Neuronal stem cell (in vitro differentiated cells): Measurements from ENCODE around the gene DUOX2.
"Not testable (repeated sequence)": the region's sequence is repeated elsewhere in the genome, so short reads cannot be mapped to it uniquely, and the experiment has no call there.

Experiments
- DNase-seq: peaks from one replicate; pipeline ENCODE4 v3.0.0-alpha.2; 2013; ENCODE audit warnings: low spot score
- H2AFZ ChIP-seq: one replicate; pipeline ENCODE4 v1.6.1; 2013; ENCODE audit warnings: mild to moderate bottlenecking, low read length, inconsistent platforms
- H2AK5ac ChIP-seq: 2 replicates; pipeline ENCODE4 v1.6.1; 2013; ENCODE audit warnings: low read depth, mild to moderate bottlenecking, inconsistent platforms, low read length, moderate library complexity, mixed read lengths
- H2BK120ac ChIP-seq: 2 replicates; pipeline ENCODE4 v1.6.1; 2013; ENCODE audit warnings: low read depth, mild to moderate bottlenecking, inconsistent platforms, low read length, moderate library complexity, mixed read lengths
- H2BK12ac ChIP-seq: one replicate; pipeline ENCODE4 v1.6.1; 2013; ENCODE audit warnings: low read length, inconsistent platforms
- H2BK15ac ChIP-seq: 2 replicates; pipeline ENCODE4 v1.6.1; 2013; ENCODE audit warnings: mild to moderate bottlenecking, low read length, inconsistent platforms, mixed read lengths
- H2BK5ac ChIP-seq: one replicate; pipeline ENCODE4 v1.6.1; 2013; ENCODE audit warnings: inconsistent platforms, mild to moderate bottlenecking, low read length, moderate library complexity
- H3K14ac ChIP-seq: one replicate; pipeline ENCODE4 v1.6.1; 2013; ENCODE audit warnings: low read length, inconsistent platforms
- H3K18ac ChIP-seq: 2 replicates; pipeline ENCODE4 v1.6.1; 2013; ENCODE audit warnings: low read length, inconsistent platforms
- H3K23ac ChIP-seq: 2 replicates; pipeline ENCODE4 v1.6.1; 2013; ENCODE audit warnings: low read depth, mild to moderate bottlenecking, mixed read lengths, low read length, inconsistent platforms; ENCODE audit not compliant: poor library complexity
- H3K27ac ChIP-seq: replicated peaks from 3 replicates; pipeline ENCODE4 v1.5.1; 2013; ENCODE audit warnings: low read length, inconsistent platforms
- H3K27me3 ChIP-seq, 3 experiments: 2 replicates each; pipeline ENCODE4 v1.6.1; 2013; ENCODE audit warnings: low read length in 3 of 3, mild to moderate bottlenecking in 2 of 3, inconsistent platforms in 1 of 3, low read depth in 1 of 3, mixed read lengths in 1 of 3, moderate library complexity in 1 of 3; ENCODE audit not compliant: control insufficient read depth in 3 of 3, insufficient read depth in 3 of 3
- H3K36me3 ChIP-seq, 2 donors: replicated peaks in 1 of 2; 2 replicates each; pipeline ENCODE4 v1.6.1; 2013; ENCODE audit warnings: low read length in 2 of 2; ENCODE audit not compliant: control insufficient read depth in 2 of 2, insufficient read depth in 2 of 2
- H3K4ac ChIP-seq: 2 replicates; pipeline ENCODE4 v1.6.1; 2013; ENCODE audit warnings: inconsistent platforms, mild to moderate bottlenecking, low read length, moderate library complexity
- H3K4me1 ChIP-seq, 2 donors: 1 replicate in 1 of 2; 2 replicates in 1 of 2; pipeline ENCODE4 v1.6.1; 2013; ENCODE audit warnings: low read length in 2 of 2, low read depth in 1 of 2; ENCODE audit not compliant: control insufficient read depth in 2 of 2, insufficient read depth in 1 of 2
- H3K4me2 ChIP-seq: one replicate; pipeline ENCODE4 v1.6.1; 2013; ENCODE audit warnings: mild to moderate bottlenecking, low read length, inconsistent platforms; ENCODE audit not compliant: insufficient read depth, poor library complexity, severe bottlenecking
- H3K4me3 ChIP-seq, 2 donors: 2 replicates each; pipeline ENCODE4 v1.5.1; 2013; ENCODE audit warnings: low read length in 2 of 2, mild to moderate bottlenecking in 2 of 2, inconsistent platforms in 1 of 2, moderate library complexity in 1 of 2
- H3K79me1 ChIP-seq: one replicate; pipeline ENCODE4 v1.6.1; 2013; ENCODE audit warnings: low read depth, mild to moderate bottlenecking, inconsistent platforms, low read length, moderate library complexity
- H3K9ac ChIP-seq: one replicate; pipeline ENCODE4 v1.6.1; 2013; ENCODE audit warnings: mild to moderate bottlenecking, low read depth, low read length, inconsistent platforms; ENCODE audit not compliant: poor library complexity
- H3K9me3 ChIP-seq, 2 donors: replicated peaks in 1 of 2; 2 replicates each; pipeline versions ENCODE3 to v1.6.1; 2013; ENCODE audit warnings: low read length in 2 of 2, mild to moderate bottlenecking in 2 of 2, inconsistent platforms in 1 of 2, low read depth in 1 of 2, mixed read lengths in 1 of 2, moderate library complexity in 1 of 2; ENCODE audit not compliant: control insufficient read depth in 2 of 2, insufficient read depth in 1 of 2
- H4K8ac ChIP-seq: one replicate; pipeline ENCODE4 v1.6.1; 2013; ENCODE audit warnings: low read depth, mild to moderate bottlenecking, inconsistent platforms, low read length, moderate library complexity
- H4K91ac ChIP-seq: one replicate; pipeline ENCODE4 v1.6.1; 2013; ENCODE audit warnings: low read length, low read depth, mild to moderate bottlenecking, inconsistent platforms; ENCODE audit not compliant: poor library complexity
- WGBS, 2 donors: extraction: QIAGEN DNeasy Blood & Tissue Kit; methylation state at CpG; one replicate each; pipeline ENCODE4 v1.1.7; 2013; ENCODE audit warnings: missing lambda C conversion rate in 2 of 2, mixed read lengths in 1 of 2; ENCODE audit not compliant: insufficient read length in 2 of 2, insufficient replicate concordance in 1 of 2; ENCODE audit errors: extremely low coverage in 2 of 2; 5-methylcytosine and 5-hydroxymethylcytosine counted together

Gene DUOX2

GRCh38 chr15:45138814-45139765, 25.1 kb upstream of the DUOX2 start:
- H3K4me1 ChIP-seq, result no peaks in the 10 kb centered on the region
- no peaks in the 10 kb centered on the region for H3K79me1 ChIP-seq
- H3K36me3 ChIP-seq, result no peaks in the 10 kb centered on the region
- no peak overlapping the region for H2BK15ac ChIP-seq
- DNase-seq, result no peak
- no peak overlapping the region for H4K91ac ChIP-seq
- H3K9ac ChIP-seq, result no peak overlapping the region
- no peak overlapping the region for H2AK5ac ChIP-seq
- H3K23ac ChIP-seq, result no peak overlapping the region
- no peak overlapping the region for H3K4ac ChIP-seq
- H2BK5ac ChIP-seq, result peak overlapping the region; percentile 56
- no peak overlapping the region for H3K27ac ChIP-seq
- H3K9me3 ChIP-seq, result peaks cover 2 to 6% of the 10 kb centered on the region in 2 donors
- WGBS, 2 donors, result no CpG with 5 or more reads among the region's 12 CpGs
- H3K18ac ChIP-seq, result peak overlapping the region; percentile 46
- H3K4me2 ChIP-seq, result no peak overlapping the region
- no peak overlapping the region for H2BK12ac ChIP-seq
- no peak overlapping the region for H3K4me3 ChIP-seq
- peak overlapping the region; percentile 9 for H4K8ac ChIP-seq
- H2BK120ac ChIP-seq, result no peak overlapping the region
- no peak overlapping the region for H3K14ac ChIP-seq
- H2AFZ ChIP-seq, result no peak overlapping the region
- H3K27me3 ChIP-seq, result peaks cover 11 to 87% (median 25%) of the 10 kb centered on the region in 3 experiments

GRCh38 chr15:45137703-45138102, 23.7 kb upstream of the DUOX2 start:
- H4K8ac ChIP-seq, result peak overlapping the region; percentile 32
- no peak overlapping the region for H2BK5ac ChIP-seq
- no peak overlapping the region for H3K4ac ChIP-seq

GRCh38 chr15:45136378-45136764, 22.4 kb upstream of the DUOX2 start:
- Histone ChIP-seq H3K36me3 (no peaks in the 10 kb centered on the region), H3K4me2 (no peak overlapping the region), H3K4me3 (no peak overlapping the region), H2AFZ (no peak overlapping the region), H3K27ac (no peak overlapping the region), H4K91ac (no peak overlapping the region), H2BK5ac (no peak overlapping the region), H3K14ac (no peak overlapping the region), H3K9ac (no peak overlapping the region), H3K9me3 (peaks cover 2 to 6% of the 10 kb centered on the region in 2 donors), H3K4me1 (no peaks in the 10 kb centered on the region), H3K23ac (no peak overlapping the region), H2BK15ac (no peak overlapping the region), H2BK12ac (no peak overlapping the region), H4K8ac (no peak overlapping the region), H2AK5ac (no peak overlapping the region), H3K18ac (no peak overlapping the region), H3K27me3 (peaks cover 15 to 93% (median 51%) of the 10 kb centered on the region in 3 experiments), H2BK120ac (no peak overlapping the region), H3K4ac (no peak overlapping the region), H3K79me1 (no peaks in the 10 kb centered on the region)
- no CpG with 5 or more reads among the region's 10 CpGs for WGBS, 2 donors
- DNase-seq, result no peak

More at GRCh38 chr15:45137703-45138102, 23.7 kb upstream of the DUOX2 start:
- Histone ChIP-seq H3K4me3 (no peak overlapping the region), H2AK5ac (peak overlapping the region; percentile 96), H2BK15ac (no peak overlapping the region), H3K79me1 (no peaks in the 10 kb centered on the region), H3K18ac (no peak overlapping the region), H3K27me3 (peaks cover 11 to 91% (median 39%) of the 10 kb centered on the region in 3 experiments), H3K9me3 (peaks cover 2 to 6% of the 10 kb centered on the region in 2 donors), H2BK120ac (peak overlapping the region; percentile 81), H3K4me2 (no peak overlapping the region), H3K4me1 (no peaks in the 10 kb centered on the region), H2BK12ac (peak overlapping the region; percentile 19), H3K9ac (no peak overlapping the region), H4K91ac (no peak overlapping the region), H3K14ac (peak overlapping the region; percentile 38), H3K23ac (peak overlapping the region; percentile 82), H2AFZ (no peak overlapping the region), H3K27ac (no peak overlapping the region), H3K36me3 (no peaks in the 10 kb centered on the region)
- no peak for DNase-seq
- no CpG with 5 or more reads among the region's 8 CpGs for WGBS, 2 donors

GRCh38 chr15:45135705-45136377, 21.9 kb upstream of the DUOX2 start:
- H2AK5ac ChIP-seq, H2BK120ac ChIP-seq, H4K91ac ChIP-seq, DNase-seq, H3K4me3 ChIP-seq, H2BK5ac ChIP-seq, H3K14ac ChIP-seq, H3K4ac ChIP-seq, H3K4me2 ChIP-seq, H3K79me1 ChIP-seq, H3K23ac ChIP-seq, H2BK12ac ChIP-seq, H3K4me1 ChIP-seq, H2AFZ ChIP-seq, H3K36me3 ChIP-seq, H3K9ac ChIP-seq, H2BK15ac ChIP-seq, H3K18ac ChIP-seq, H3K9me3 ChIP-seq, H3K27ac ChIP-seq, H4K8ac ChIP-seq: not testable (repeated sequence)
- peaks cover 17 to 94% (median 56%) of the 10 kb centered on the region in 3 experiments for H3K27me3 ChIP-seq
- WGBS, 2 donors, result no CpG with 5 or more reads among the region's 37 CpGs
